Caco-2 (cell line): ENCODE results near the gene SLC13A4. TPM values are rescaled to one million over a fixed set of nuclear protein-coding genes. Genes with fewer than 3 reads are reported as not detected.

Experiments
- BruUV-seq: library from RNA; stranded (reverse); fragments of 400-500 nt; replicated peaks from 2 replicates; lab custom pipeline; 2021; lab: Mats Ljungman, UMichigan
- CTCF ChIA-PET: fragments of 300-600 bp; sonication (Branson Sonifier 250); formaldehyde crosslinking; loops from one replicate; lab custom pipeline; 2022; ENCODE audit warnings: antibody characterized with exemption; lab: Charles Lee
- POLR2A ChIA-PET: fragments of 300-600 bp; sonication (Branson Sonifier 250); formaldehyde crosslinking; loops from one replicate; lab custom pipeline; 2022; ENCODE audit warnings: antibody characterized with exemption; lab: Charles Lee
- DNase-seq, 2 experiments: peaks; one replicate each; pipeline versions ENCODE4 v3.0.0 to v3.0.0-alpha.2; 2020 to 2022
- H3K27me3 ChIP-seq: replicated peaks from 2 replicates; pipeline ENCODE4 v1.6.0; 2011; ENCODE audit warnings: low read length; ENCODE audit not compliant: control insufficient read depth, insufficient read depth
- H3K36me3 ChIP-seq: 2 replicates; pipeline ENCODE4 v1.5.1; 2011; ENCODE audit warnings: low read length; ENCODE audit not compliant: control insufficient read depth, insufficient read depth
- H3K4me1 ChIP-seq: fragments of 250-450 bp; sonication (Bioruptor Pico); 2 replicates; pipeline ENCODE4 v1.5.1; 2020; ENCODE audit warnings: mild to moderate bottlenecking
- H3K4me3 ChIP-seq: 2 replicates; pipeline ENCODE4 v1.5.1; 2011; ENCODE audit warnings: low read depth, mild to moderate bottlenecking, control low read depth, low read length
- H3K9me3 ChIP-seq: fragments of 250-450 bp; sonication (Bioruptor Pico); 2 replicates; pipeline ENCODE4 v1.5.1; 2020; ENCODE audit warnings: mild to moderate bottlenecking, moderate library complexity
- H3K27ac Mint-ChIP-seq: one replicate; pipeline ENCODE4 v1.8.0; 2022; ENCODE audit warnings: mixed read lengths; ENCODE audit not compliant: unreplicated experiment
- H3K27me3 Mint-ChIP-seq: one replicate; pipeline ENCODE4 v1.8.0; 2022; ENCODE audit warnings: mixed read lengths; ENCODE audit not compliant: insufficient read depth, unreplicated experiment
- H3K36me3 Mint-ChIP-seq: one replicate; pipeline ENCODE4 v1.8.0; 2022; ENCODE audit warnings: mild to moderate bottlenecking, mixed read lengths; ENCODE audit not compliant: insufficient read depth, unreplicated experiment
- H3K4me1 Mint-ChIP-seq: one replicate; pipeline ENCODE4 v1.8.0; 2022; ENCODE audit warnings: low read depth, mixed read lengths; ENCODE audit not compliant: unreplicated experiment
- H3K4me3 Mint-ChIP-seq: one replicate; pipeline ENCODE4 v1.8.0; 2022; ENCODE audit warnings: mild to moderate bottlenecking, moderate library complexity, mixed read lengths; ENCODE audit not compliant: unreplicated experiment
- H3K9me3 Mint-ChIP-seq: one replicate; pipeline ENCODE4 v1.8.0; 2022; ENCODE audit warnings: mixed read lengths; ENCODE audit not compliant: unreplicated experiment
- intact Hi-C: fragments of 100-400 bp; cut with micrococcal nuclease; formaldehyde crosslinking; loops from one replicate; pipeline ENCODE4 v1.10.0; 2022; ENCODE audit not compliant: unreplicated experiment
- total RNA-seq: library from RNA; stranded (reverse); gene quantifications from 2 replicates; pipeline ENCODE4 v1.2.3, GENCODE V29; 2022
- TF ChIP-seq, protein P1 (sequence below), 2 experiments: fragments of 200-600 bp in 1 of 2; IDR thresholded peaks; 1 replicate in 1 of 2; 2 replicates in 1 of 2; pipeline versions ENCODE4 v1.5.1 to v1.8.0; 2011 to 2022; ENCODE audit warnings: antibody characterized with exemption in 1 of 2, control low read depth in 1 of 2, inconsistent platforms in 1 of 2, low read depth in 1 of 2, low read length in 1 of 2, mild to moderate bottlenecking in 1 of 2, moderate library complexity in 1 of 2; ENCODE audit not compliant: insufficient read depth in 1 of 2, severe bottlenecking in 1 of 2, unreplicated experiment in 1 of 2

Gene SLC13A4
- total RNA-seq, 1 experiment from 2014 or later: not detected

DNA sequence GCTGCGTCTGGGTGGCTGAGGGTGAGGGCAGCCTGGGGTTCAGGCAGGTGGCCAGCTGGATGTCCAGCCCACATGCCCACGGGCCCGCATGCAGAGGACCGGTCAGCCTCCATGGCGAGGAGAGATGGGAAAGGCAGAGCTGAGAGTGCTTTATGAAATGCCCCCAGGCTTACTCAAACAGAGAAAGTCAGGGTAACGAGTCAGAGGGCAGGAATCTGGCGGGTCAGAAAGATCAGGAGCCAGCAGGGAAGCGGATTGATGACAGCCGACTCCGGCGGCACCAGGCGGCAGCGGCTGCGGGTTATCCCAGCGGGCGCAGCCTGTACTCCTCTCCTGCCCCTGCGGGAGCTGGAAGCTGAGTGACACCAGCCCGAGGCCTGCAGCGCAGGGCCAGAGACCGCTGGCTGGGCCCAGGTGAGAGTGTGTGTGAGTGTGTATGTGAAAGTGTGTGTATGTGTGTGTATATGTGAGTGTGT, 13.4 kb downstream of the SLC13A4 start:
- Histone ChIP-seq H3K4me1 (peaks cover 12% of the 10 kb centered on the region), H3K36me3 (no peaks in the 10 kb centered on the region), H3K9me3 (no peaks in the 10 kb centered on the region), H3K27me3 (peaks cover 1% of the 10 kb centered on the region; the same call in 1 of the 2 replicates), H3K4me3 (no peak overlapping the region)
- TF ChIP-seq, protein P1, sequence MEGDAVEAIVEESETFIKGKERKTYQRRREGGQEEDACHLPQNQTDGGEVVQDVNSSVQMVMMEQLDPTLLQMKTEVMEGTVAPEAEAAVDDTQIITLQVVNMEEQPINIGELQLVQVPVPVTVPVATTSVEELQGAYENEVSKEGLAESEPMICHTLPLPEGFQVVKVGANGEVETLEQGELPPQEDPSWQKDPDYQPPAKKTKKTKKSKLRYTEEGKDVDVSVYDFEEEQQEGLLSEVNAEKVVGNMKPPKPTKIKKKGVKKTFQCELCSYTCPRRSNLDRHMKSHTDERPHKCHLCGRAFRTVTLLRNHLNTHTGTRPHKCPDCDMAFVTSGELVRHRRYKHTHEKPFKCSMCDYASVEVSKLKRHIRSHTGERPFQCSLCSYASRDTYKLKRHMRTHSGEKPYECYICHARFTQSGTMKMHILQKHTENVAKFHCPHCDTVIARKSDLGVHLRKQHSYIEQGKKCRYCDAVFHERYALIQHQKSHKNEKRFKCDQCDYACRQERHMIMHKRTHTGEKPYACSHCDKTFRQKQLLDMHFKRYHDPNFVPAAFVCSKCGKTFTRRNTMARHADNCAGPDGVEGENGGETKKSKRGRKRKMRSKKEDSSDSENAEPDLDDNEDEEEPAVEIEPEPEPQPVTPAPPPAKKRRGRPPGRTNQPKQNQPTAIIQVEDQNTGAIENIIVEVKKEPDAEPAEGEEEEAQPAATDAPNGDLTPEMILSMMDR (IDR thresholded peaks at IDR 0.05; ENCODE audit: insufficient read depth in 1 of 2, low read depth in 1 of 2, low read length in 1 of 2, severe bottlenecking in 1 of 2, unreplicated experiment in 1 of 2): no peak
- Mint-ChIP-seq H3K9me3 (no peaks in the 10 kb centered on the region), H3K27ac (no peak overlapping the region), H3K36me3 (no peaks in the 10 kb centered on the region), H3K27me3 (no peaks in the 10 kb centered on the region), H3K4me3 (no peak overlapping the region), H3K4me1 (no peaks in the 10 kb centered on the region)
- DNase-seq: peak; percentile 31 to 58
- no TSS peak for BruUV-seq
- CTCF ChIA-PET: no interaction called here
- POLR2A ChIA-PET: no interaction called here
- intact Hi-C loops: no loop called here

DNA sequence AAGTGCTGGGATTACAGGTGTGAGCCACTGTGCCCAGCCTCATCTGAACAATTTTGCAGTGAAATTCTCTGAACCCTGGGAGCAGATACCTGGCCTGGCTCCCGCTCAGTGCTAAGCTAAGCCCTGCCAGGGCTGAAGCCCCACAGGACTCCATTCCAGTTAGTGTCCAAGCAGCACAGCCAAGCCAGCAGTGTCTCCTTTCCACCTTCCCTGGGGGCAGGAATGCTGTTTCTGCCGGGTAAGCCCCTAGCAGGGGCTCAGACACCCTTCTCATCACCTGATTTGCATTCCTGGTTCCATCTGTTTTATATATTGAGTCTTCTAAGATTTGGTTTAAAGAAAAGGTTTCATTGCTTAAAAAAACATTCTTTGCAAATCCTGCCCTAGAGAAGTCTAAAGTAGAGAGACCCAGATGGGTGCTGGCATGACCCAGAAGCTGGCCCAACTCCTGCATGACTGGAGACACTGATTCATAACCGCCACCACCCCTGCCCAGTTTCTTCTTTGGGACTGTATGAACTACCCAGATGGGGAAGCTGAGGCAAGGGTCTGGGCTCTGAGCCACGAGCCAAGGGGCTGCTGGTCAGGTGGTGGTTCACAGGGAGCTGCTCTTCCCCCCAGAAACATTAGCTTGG, 14.0 kb downstream of the SLC13A4 start:
- Histone ChIP-seq H3K36me3 (no peaks in the 10 kb centered on the region), H3K4me3 (no peak overlapping the region), H3K4me1 (peaks cover 12% of the 10 kb centered on the region), H3K9me3 (no peaks in the 10 kb centered on the region), H3K27me3 (peaks cover 1% of the 10 kb centered on the region; the same call in 1 of the 2 replicates)
- no peak for DNase-seq
- ChIA-PET CTCF (no interaction called here), POLR2A (no interaction called here)
- Mint-ChIP-seq H3K4me1 (no peaks in the 10 kb centered on the region), H3K27me3 (no peaks in the 10 kb centered on the region), H3K36me3 (no peaks in the 10 kb centered on the region), H3K9me3 (no peaks in the 10 kb centered on the region), H3K4me3 (no peak overlapping the region), H3K27ac (no peak overlapping the region)
- TF ChIP-seq, protein P1 (IDR thresholded peaks at IDR 0.05; ENCODE audit: insufficient read depth in 1 of 2, low read depth in 1 of 2, low read length in 1 of 2, severe bottlenecking in 1 of 2, unreplicated experiment in 1 of 2): no peak
- no TSS peak for BruUV-seq
- intact Hi-C loops: no loop called here

DNA sequence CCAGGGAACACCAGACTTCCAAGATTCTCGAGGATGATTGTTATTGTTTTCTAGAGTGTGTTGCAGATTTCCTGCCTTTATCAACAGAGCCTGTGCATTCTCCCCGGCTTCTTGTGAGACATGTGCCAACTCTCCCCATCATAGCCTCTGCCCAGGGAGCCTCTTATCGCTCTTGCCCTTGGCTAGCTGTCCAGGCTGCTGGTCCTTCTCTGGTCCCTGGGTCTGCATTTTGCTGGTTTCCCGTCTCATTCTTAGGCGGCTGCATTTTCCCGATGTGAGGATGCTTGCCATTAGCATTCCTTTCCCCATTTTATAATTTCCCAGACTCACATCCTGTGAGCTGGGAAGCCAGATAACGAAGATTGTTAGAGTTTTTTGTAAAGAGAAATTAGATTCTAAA, 15.2 kb downstream of the SLC13A4 start:
- no peak overlapping the region for H3K27ac Mint-ChIP-seq
- CTCF ChIA-PET: interaction anchor here (0.7 kb wide), 2 partner anchors 82 to 1993 kb away, joined by 3 read pairs; no protein-coding TSS in a partner anchor
- Histone ChIP-seq H3K27me3 (no peaks in the 10 kb centered on the region), H3K9me3 (no peaks in the 10 kb centered on the region), H3K4me1 (peaks cover 15% of the 10 kb centered on the region), H3K36me3 (no peaks in the 10 kb centered on the region), H3K4me3 (no peak overlapping the region)
- no TSS peak for BruUV-seq
- no peaks in the 10 kb centered on the region for H3K4me1 Mint-ChIP-seq
- TF ChIP-seq, protein P1 (IDR thresholded peaks at IDR 0.05; ENCODE audit: insufficient read depth in 1 of 2, low read depth in 1 of 2, low read length in 1 of 2, severe bottlenecking in 1 of 2, unreplicated experiment in 1 of 2): no peak
- no peak overlapping the region for H3K4me3 Mint-ChIP-seq
- no peaks in the 10 kb centered on the region for H3K27me3 Mint-ChIP-seq
- POLR2A ChIA-PET: no interaction called here
- no peaks in the 10 kb centered on the region for H3K9me3 Mint-ChIP-seq
- no peaks in the 10 kb centered on the region for H3K36me3 Mint-ChIP-seq
- intact Hi-C loops: no loop called here
- no peak for DNase-seq
